TTC549 (cell line): ENCODE measurements around the gene RTBDN.

Experiments
- FAIRE-seq: peaks from 2 replicates; lab custom pipeline; 2012; peaks lifted over from hg19 to GRCh38; lab: Jason Lieb, UNC

RTBDN gene

DNA sequence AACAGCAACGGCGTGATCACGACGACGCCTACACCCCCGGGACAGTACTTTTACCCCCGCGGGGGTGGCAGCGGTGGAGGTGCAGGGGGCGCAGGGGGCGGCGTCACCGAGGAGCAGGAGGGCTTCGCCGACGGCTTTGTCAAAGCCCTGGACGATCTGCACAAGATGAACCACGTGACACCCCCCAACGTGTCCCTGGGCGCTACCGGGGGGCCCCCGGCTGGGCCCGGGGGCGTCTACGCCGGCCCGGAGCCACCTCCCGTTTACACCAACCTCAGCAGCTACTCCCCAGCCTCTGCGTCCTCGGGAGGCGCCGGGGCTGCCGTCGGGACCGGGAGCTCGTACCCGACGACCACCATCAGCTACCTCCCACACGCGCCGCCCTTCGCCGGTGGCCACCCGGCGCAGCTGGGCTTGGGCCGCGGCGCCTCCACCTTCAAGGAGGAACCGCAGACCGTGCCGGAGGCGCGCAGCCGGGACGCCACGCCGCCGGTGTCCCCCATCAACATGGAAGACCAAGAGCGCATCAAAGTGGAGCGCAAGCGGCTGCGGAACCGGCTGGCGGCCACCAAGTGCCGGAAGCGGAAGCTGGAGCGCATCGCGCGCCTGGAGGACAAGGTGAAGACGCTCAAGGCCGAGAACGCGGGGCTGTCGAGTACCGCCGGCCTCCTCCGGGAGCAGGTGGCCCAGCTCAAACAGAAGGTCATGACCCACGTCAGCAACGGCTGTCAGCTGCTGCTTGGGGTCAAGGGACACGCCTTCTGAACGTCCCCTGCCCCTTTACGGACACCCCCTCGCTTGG, 42.1 kb downstream of the RTBDN start:
- FAIRE-seq, result no peak

DNA sequence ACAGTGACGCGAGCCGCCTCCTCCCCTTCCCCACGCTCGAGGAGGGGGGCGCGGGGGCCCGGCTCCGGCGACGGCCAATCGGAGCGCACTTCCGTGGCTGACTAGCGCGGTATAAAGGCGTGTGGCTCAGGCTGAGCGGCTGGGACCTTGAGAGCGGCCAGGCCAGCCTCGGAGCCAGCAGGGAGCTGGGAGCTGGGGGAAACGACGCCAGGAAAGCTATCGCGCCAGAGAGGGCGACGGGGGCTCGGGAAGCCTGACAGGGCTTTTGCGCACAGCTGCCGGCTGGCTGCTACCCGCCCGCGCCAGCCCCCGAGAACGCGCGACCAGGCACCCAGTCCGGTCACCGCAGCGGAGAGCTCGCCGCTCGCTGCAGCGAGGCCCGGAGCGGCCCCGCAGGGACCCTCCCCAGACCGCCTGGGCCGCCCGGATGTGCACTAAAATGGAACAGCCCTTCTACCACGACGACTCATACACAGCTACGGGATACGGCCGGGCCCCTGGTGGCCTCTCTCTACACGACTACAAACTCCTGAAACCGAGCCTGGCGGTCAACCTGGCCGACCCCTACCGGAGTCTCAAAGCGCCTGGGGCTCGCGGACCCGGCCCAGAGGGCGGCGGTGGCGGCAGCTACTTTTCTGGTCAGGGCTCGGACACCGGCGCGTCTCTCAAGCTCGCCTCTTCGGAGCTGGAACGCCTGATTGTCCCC, 42.9 kb downstream of the RTBDN start, which contains the start of gene JUNB:
Gene JUNB, plus strand, starts transcription at position 142 of the 706 bp plus-strand sequence. Its CDS starts 286 bp downstream, at position 428.
- no peak for FAIRE-seq

DNA sequence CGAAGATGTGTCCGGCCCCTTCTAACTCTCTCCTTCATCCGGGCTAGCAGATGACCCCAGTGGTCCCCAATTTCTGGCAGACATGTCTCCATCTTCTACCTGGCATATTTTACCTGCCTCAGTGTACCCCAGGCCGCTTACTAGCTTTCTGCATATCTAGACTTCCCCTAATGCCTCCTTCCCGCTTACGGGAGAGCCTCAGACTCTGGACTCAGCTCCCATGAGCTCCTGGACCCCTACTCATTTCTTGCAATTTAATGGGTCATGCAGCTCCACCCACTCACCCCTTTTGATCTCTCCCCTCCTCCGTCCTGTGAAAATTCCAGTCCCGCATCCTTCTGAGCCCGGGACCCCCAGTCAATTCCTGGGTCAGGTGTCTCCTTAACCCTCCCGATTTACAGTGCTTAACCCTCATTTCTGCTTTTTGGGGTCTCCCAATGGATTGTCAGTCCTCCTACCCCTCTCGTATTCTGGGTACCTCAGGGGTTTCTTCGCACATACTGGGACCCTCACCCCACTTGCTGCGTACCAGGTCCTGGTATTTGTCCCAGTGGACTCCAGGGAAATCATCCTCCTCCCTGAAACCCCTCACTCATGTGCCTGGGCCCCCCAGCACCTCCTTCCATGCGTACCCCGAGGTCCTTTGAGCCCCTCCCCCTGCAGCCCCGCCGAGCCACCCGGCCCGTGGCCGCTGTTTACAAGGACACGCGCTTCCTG, 43.6 kb downstream of the RTBDN start:
- no peak for FAIRE-seq

DNA sequence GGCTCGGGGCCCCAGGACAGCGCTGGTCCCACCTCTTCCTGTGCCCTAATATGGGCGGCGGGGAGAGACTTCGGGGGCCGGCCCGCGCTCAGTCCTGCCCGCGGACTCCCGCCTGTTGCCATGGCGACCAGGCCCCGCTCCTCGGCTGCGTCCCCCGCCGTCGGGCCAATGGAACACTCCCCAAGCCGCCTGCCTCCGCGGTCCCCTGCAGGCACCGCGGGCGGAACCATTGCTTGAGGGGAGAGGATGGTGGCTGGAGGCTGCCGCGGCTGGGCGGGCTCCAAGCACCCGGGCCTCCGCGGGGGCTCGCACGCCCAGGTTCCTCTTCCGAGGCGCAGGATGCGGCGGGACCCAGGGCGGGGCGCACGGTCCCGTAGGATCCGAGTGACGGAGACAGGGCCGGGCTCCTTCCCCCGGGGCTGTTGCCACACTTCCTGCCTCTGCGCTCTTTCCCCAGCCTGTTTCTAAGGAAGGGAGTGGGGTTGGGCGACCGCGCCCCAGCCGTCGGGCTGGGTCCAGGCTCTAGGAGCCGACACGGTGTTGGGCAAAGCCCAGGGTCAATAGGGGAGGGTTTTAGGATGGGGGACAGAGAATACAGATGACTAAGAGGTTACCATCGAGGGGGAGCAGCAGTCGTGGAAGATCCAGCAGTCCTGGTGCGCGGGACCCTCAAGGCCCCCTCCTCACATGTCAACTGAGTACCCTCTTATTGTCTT, 44.3 kb downstream of the RTBDN start:
- FAIRE-seq, result no peak

DNA sequence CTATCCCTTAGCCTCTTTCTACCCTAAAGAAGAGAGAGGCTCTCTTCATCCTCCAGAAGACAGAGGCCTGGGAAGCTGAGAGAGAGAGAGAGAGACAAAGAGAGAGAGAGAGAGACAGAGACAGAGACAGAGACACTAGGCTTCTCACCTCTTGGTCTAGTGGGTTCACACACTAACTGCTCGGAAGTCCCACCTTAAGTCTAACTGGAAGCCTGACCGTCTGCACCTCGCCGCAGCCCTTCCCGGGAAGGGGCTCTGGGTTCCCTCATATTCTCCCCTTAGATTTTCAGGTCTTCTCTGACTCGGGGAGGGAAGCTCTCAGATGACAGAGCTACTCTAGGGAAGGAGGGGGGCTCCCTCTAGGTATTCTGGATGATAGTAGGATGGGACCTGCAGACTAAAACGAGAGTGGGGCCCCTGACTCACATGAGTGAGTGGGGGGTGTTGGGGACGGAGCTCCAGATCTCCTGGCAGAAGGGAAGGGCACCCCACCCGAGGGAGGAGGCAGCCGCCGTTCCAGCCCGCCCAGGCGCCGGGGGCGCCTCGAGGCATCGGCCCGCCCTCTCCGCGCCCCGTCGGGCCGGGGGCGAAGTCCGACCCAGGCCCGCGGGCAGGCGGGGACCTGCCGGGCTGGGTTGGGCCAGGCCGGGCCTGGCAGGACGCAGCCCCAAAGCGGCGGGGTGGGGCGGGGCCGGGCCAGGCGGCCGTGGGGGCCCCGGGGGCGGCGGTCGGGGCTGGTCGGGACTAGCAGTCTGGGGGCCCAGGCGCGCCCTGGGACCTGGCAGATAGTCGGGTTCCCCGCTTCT, 45.1 kb downstream of the RTBDN start:
- FAIRE-seq, result no peak

DNA sequence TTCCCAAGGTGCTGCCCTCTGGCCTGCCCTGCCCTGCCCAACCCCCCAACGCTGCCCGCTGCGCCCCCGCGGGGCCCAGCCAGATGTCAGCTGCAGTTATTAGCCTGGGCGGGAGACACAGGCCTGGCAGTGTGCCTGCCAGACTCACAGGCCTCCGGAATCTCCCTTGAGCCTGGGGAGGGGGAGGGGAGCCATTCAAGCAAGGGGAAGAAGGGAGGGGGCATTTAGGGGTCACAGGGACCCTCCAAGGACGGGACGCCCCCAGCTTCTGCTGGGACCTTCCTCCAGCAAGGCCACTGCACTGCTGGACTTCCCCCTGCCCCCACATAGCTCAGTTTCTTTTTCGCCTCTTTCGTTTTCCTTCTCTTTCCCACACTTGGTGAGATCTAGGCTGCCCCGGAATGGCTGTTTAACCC, 45.7 kb downstream of the RTBDN start:
- no peak for FAIRE-seq

DNA sequence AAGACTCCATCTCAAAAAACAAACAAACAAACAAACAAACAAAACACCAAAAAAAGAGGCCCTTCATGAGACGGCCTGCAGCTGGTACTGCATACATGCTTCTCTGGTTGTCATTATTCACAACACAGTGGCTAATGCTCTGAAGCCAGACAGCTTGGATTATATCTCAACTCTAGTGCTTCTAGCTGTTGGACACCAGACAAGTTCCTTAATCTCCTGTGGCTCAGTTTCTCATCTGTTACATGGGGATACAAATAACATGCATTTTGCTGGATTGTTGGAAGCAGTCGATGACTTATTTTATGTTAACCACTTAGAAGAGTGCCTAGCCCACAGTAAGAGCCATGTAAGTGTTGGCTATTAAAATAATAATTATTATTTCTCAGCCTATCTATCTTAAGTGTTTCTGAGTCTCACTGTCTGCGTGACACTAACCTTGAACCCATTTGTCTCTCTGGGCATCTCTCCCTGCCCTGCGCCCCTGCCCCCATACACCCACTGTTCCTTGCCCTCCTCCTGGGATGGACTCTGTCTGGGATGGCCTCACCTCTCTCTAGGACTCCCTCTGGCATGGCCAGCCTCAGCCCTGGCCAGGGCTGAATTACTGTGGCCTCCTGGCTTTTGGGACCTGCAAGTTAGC, 46.2 kb downstream of the RTBDN start:
- FAIRE-seq, result no peak

DNA sequence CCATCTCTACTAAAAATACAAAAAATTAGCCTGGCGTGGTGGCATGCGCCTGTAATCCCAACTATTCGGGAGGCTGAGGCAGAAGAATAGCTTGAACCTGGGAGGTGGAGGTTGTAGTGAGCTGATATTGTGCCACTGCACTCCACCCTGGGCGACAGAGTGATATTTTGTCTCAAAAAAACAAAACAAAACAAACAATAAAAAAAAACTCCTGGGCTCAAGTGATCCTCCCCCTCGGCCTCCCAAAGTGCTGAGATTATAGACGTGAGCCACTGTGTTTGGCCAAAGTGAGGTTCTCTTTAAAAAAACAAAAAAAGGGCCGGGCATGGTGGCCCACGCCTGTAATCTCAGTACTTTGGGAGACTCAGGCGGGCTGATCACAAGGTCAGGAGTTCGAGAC, 46.9 kb downstream of the RTBDN start:
- no peak for FAIRE-seq

DNA sequence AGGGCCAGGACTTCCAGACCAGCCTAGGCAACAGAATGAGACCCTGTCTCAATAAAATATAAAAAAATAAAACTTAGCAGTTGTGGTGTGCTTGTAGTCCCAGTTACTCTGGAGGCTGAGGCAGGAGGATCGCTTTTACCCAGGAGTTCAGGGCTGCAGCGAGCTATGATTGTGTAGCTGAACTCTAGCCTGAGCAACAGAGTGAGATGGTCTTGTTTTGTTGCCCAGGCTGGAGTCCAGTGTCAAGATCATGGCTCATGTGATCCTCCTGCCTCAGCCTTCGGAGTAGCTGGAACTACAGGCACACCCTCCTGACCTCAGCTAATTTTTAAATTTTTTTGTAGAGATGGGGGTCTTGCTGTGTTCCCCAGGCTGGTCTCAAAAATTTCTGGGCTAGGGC, 47.4 kb downstream of the RTBDN start:
- no peak for FAIRE-seq

DNA sequence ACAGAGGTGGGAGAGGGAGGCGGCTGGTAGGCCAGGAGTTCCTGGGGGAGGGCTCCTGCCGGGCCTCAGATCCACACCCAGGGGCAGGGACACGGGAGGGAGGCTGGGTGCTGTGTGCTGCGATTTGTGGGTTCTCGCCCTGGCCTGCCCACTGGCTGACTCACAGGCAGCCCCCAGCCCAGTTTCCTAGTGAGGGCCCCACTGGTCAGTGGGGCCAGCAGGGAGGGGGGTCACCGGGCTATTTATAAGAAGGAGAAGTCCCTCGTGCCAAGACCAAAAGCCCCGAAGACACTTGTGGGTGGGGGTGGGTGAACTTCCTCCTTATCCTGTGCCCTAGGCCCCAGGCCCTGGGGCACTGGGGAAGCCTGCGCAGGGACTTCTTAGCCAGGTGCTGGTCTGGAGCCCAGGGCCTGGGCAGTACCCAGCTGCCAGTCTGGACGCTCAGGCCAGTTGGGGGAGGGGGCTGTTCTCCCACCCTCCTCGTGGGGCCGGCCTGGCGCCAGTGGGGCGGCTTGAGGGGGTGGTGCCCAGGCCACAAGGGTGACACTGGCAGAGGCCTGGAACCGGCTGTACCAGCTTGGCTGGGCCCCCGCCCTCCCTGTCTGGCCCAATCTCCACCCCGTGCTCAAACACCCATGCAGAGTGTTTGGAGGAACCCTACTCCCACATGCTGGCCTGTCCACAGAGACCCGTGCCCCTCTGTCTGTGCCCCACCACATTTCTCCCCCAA, 48.1 kb downstream of the RTBDN start:
- FAIRE-seq, result no peak

DNA sequence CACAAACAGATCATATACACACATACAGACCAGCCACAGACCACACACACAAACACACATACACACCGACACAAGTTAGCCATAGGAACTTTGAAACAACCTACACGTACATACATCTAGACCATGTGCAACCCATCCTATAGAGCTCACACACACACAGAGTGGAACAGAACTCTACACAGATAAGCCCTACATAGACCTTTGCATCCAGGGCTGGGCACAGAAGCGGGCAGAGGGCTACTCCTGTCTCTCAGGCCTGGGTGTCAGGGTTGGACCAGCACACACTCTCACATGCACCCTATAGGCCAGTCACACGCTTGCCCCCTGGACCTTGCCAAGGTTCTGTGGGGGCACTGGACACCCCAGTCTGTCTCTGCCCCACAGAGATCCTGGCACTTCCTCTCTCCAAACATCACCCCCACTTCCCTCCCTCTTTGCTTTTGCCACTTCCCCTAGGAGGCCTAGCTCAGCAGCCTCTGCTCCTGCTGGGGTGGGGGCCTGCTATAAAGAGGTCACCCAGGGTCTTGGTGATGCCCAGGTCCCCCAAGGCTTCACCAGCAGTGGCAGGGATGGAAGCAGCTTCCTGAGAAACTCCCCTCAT, 48.8 kb downstream of the RTBDN start:
- FAIRE-seq, result no peak

DNA sequence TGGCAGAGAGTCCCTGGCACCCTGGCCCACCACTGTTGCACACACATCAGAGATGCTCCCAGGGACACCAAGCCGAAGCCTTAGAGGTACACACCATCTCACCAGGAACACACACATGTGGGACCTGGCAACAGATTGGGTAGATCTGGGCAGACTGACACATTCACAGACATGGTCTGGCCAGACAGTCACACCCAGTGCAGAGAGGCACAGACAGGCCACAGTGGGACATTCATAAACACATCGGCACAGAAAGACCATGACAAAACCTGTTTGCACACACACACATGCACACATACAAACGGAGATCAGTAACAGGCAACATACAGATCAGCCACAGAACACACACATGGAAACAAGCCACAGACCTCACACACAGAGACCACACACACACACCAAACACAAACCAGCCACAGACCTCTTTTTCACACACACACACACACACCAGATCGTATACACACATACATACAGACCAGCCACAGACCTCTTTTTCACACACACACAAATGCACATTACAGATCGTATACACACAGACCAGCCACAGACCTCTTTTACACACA, 49.4 kb downstream of the RTBDN start:
- FAIRE-seq, result no peak

DNA sequence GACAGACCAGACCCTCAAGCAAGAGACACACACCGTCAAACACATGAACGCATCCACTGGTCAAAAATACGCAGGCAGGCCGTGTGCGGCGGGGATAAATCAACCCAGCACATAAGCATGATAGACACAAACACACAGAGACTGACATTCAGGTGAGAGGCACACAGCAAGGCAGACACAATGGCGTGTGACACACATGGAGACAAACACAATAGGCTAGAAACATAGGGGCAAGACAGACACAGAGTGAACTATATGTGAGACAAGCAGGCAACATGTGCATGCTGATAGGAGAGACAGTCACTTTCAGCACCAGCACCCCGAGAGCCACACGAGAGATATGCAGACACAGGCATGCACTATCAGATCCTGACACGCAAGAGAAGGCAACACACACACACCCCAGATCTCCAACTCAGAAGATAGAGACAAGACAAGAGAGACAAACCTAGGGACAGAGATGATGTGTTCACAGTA, 49.9 kb downstream of the RTBDN start:
- no peak for FAIRE-seq

DNA sequence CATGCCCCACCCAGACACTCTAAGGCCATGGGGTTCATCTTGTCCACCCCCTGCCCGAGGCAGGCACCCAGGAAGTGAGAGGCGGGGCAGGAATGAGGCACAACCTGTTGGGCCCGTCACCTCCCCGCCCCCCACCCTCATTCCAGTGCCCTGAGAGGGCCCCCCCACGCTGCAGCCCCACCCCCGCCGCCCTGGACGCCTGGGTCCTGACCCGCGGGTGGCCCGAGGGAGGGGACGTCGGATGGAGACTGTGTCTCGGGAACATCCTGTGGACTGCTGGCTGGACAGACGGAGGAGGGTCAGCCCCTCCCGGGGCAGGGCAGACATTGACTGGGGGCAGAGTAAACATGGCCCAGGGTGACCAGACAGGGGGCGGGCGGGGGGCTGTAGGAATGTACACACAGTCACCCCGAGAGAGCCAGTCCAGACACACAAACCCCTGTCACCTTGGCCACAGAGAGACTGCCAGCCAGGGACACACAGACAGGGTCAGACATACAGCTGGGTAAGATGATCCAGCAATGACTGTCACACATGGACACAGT, 50.5 kb downstream of the RTBDN start:
- FAIRE-seq, result no peak

DNA sequence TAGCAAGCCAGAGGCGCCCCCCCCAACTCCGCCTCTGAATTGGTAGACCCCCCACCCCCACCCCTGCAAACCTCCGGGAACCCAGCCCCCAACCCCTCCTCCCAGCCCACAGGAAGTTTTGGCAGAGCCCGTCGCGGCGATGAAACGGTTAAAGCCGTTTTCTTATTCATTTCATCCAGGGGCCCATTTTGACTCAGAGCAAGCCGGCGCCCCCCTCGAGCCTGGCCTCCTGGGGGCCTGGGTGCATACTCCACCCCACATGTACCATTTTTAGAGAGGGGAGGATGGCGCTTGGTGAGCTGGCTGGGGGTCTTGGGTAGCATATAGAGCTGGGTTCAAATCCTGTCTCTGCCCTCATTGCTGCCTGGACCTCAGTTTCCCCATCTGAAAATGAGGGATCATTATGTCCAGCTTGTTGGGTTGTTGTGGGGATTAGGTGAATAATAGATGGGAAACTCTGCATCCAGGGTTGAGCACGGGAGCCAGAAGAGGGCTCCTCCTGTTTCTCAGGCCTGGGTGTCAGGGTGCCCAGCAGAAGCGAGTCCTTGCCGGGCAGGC, 51.0 kb downstream of the RTBDN start:
- no peak for FAIRE-seq

DNA sequence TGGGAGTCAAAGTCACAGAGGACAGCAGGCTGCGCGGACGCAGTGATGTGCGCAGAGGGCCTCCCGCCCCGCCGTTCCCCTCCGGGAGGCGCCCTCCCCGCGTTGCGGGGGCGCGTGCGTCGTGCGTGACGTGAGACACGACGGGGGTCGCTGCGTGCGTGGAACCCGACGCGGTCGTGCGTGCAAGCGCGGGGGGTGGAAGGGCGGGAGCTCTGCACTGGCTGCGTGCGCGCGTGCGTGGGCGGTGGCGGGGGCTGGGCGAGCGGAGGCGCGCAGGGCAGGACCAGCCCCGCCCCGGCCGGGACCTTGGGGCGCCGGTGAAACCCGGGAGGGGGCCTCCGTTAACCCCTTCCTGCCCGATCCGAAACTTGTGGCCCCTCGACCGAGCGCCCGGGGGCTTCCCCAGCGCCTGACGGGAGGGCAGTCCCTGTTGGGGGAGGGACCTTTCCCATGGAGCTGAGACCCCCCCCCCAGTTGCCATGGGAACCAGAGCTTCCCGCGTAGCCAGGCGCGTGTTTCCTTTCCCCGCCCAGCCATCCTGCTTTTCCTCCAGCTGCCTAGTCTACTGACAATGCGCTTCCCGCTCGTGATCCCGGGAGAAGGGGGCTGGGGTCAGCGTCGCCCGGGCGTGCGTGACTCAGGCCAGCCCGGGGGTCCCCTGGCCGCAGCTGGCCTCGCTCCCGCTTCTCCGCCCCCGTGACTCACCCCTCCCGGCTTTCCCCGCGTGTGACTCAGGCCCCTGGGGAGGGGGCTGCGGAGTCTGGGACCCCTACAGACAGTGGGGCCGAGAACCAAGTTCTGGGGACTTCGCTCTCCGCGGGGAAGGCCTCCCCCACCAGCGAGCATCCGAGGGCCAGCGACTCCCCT, 51.7 kb downstream of the RTBDN start:
- FAIRE-seq, result no peak

DNA sequence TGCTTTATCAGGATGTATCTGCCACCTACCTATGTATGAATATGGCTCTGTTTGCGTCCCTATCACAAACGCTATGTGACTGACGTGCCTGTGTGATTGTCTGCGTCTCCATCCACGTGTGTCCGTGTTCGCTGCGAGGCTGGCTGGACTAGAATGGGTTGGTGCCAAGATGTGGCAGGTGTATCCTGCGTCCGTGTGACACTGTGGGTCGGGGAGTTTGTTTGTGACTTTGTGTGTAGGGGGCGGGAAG, 52.3 kb downstream of the RTBDN start:
- no peak for FAIRE-seq
